Eye (tissue), 1 donor: ENCODE results near the gene NEMP1.
"Not testable (repeated sequence)": the region's sequence is repeated elsewhere in the genome, so short reads cannot be mapped to it uniquely, and the experiment has no call there.

Source experiments
- DNase-seq: peaks from one replicate; pipeline ENCODE4 v3.0.0-alpha.2; 2015

Gene NEMP1, protein sequence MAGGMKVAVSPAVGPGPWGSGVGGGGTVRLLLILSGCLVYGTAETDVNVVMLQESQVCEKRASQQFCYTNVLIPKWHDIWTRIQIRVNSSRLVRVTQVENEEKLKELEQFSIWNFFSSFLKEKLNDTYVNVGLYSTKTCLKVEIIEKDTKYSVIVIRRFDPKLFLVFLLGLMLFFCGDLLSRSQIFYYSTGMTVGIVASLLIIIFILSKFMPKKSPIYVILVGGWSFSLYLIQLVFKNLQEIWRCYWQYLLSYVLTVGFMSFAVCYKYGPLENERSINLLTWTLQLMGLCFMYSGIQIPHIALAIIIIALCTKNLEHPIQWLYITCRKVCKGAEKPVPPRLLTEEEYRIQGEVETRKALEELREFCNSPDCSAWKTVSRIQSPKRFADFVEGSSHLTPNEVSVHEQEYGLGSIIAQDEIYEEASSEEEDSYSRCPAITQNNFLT

GRCh38 chr12:57078519-57079404 lies at the start of gene NEMP1:
Gene NEMP1, minus strand, starts transcription at chr12:57078791. Its CDS starts 46 bp downstream, at chr12:57078745.
- DNase-seq: peak; percentile 100

GRCh38 chr12:57127726-57128518 lies 49.3 kb upstream of the NEMP1 start, which contains the start of gene LRP1:
Gene LRP1, plus strand, starts transcription at chr12:57128483. Its CDS starts 482 bp downstream, at chr12:57128965.
- peak; percentile 95 for DNase-seq

DNA sequence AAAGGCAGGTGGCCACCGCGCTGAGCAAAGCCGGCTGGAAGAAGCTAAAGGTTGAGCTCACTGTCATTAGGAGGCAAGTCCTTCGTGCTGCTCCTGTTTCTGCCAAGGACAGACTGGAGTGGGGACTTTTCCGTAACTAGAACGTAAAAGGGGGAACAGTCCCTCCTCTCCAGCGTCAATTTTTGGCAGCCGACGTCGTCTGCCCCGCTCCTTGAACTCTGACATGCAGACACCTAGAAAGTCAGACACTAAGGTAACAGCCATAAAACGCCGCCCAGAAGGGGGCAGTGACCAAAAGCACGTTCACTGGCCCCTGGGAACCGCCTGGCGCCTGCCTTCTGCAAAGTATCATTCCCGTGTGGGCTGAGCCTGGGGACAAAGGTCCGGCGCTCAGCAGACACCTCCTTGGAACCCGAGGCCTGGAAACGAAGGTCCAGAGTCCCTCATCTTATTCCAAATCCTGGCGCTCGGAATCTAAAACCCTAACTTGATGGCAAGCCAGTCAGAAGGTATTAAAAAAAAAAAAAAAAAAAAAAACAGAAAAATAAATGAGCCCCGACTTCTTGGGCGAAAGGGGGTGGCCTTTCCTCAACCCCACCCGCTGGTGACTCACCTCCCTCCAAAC lies 48.6 kb upstream of the NEMP1 start:
- DNase-seq: no peak

DNA sequence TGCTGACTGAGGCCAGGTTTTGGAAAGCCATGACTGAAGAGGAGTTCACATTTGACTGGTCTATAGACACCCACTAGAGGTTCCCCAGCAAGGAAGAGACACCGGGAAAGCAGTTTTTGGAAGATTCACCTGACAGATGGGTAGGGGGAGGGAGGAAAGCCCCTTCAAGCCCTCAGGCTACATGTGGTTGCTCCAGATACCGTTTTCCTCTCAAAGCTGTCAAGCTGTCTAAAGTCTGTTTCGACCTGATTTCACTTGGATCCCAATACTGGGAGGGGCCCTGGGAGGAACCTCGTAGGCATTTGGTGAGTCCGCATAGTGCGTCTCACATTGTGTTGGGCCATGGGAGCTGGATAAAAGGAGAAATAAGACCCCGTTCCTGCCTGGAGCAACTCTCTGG lies 48.0 kb upstream of the NEMP1 start:
- no peak for DNase-seq

GRCh38 chr12:57126061-57126460 lies 47.5 kb upstream of the NEMP1 start:
- DNase-seq: no peak

DNA sequence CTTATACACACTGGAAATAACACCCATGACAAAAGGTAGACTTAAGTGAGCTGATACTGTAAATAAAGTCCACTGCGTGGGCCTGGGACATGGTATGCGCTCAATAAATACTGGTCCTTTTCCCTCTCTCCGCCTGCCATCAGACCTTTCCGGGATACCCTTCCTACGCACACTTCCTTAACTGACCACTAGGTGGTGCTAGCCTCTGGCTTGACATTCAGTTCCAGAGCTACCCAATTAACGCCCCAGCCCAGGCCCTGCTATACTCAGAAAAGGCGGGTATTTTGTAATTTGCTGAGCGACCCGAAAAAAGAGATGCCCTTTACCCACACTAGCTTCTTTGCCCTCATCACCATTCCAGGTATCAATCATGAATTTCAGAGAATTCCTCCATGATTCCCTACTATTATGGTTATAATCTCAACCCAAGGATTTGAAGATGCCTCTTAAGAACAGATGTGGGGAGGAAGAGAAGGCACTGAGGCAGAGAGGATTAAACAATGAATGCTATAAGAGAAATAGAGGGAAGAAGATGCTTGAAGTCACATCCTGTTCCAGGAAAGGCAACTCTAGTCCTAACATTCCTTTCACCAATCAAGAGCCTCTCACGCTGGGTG lies 45.8 kb upstream of the NEMP1 start:
- DNase-seq: peak; percentile 94

DNA sequence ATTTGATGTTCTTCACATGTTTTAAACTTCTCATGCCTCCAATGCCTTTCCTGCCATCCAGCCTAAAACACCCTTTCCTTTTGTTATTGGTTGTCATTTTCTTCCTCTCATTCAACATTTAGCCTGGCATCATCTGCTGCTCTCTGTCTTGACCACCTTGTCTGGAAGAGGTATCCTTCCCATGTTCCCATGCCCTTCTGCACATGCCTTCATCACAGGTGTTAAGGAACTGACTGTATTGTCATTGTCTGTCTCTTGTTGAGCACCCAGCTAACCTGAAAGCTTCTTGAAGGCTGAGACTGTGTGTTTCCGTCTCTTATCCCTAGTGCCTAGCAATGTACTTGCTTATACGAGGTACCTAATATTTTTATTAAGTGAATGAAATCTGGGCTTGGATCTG lies 45.2 kb upstream of the NEMP1 start:
- DNase-seq: no peak

DNA sequence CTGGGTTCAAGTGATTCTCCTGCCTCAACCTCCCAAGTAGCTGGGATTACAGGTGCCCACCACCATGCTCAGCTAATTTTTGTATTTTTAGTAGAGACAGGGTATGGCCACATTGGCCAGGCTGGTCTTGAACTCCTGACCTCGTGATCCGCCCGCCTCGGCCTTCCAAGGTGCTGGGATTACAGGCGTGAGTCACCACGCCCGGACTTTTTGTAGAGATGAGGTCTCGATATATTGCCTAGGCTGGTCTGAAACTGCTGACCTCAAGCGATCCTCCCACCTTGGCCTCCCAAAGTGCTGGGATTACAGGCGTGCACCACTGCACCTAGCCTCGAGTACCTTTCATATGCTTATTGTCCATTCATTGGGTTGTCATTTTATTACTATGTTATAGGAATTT lies 42.1 kb upstream of the NEMP1 start:
- not testable (repeated sequence) for DNase-seq

- no peak for DNase-seq
Observed at GRCh38 chr12:57119294-57120085, 40.9 kb upstream of the NEMP1 start.

- DNase-seq: no peak
Observed at GRCh38 chr12:57118711-57119271, 40.2 kb upstream of the NEMP1 start.

GRCh38 chr12:57116580-57117281 lies 38.1 kb upstream of the NEMP1 start:
- DNase-seq: no peak

- DNase-seq: no peak
Observed at GRCh38 chr12:57112492-57113294, 34.1 kb upstream of the NEMP1 start.

- peak; percentile 87 for DNase-seq
Observed at GRCh38 chr12:57111031-57111734, 32.6 kb upstream of the NEMP1 start, which contains the start of gene STAT6. Gene STAT6, minus strand, starts transcription at chr12:57111362. Its CDS starts 3,084 bp downstream, at chr12:57108278.

GRCh38 chr12:57110104-57111030 lies 31.8 kb upstream of the NEMP1 start:
- DNase-seq: peak; percentile 87

GRCh38 chr12:57109207-57110103 lies 30.9 kb upstream of the NEMP1 start:
- no peak for DNase-seq
